IMR-90 (cell line): ENCODE results near the gene CHP1. TPM values are rescaled to one million over a fixed set of nuclear protein-coding genes. Genes with fewer than 3 reads are reported as not detected.

Experiments used
- ATAC-seq: fragments of 200-7000 bp; cut with Tn5 transposase; 2 replicates; pipeline ENCODE4 v1.9.1; 2020; ENCODE audit warnings: low read depth, mild to moderate bottlenecking, moderate library complexity
- BruUV-seq: library from RNA; stranded (reverse); fragments of 400-500 nt; replicated peaks from 2 replicates; lab custom pipeline; 2021; lab: Mats Ljungman, UMichigan
- CTCF ChIA-PET: fragments of 300-600 bp; formaldehyde crosslinking; extraction: SDS; loops from one replicate; lab custom pipeline; 2021; ENCODE audit warnings: antibody characterized with exemption; lab: Yijun Ruan, JAX
- POLR2A ChIA-PET: fragments of 300-600 bp; sonication (Branson Sonifier 250); formaldehyde crosslinking; loops from one replicate; lab custom pipeline; 2022; ENCODE audit warnings: antibody characterized with exemption; ENCODE audit not compliant: unreplicated experiment; lab: Charles Lee
- DNase-seq: peaks from one replicate; pipeline ENCODE4 v3.0.0; 2013
- H2AFZ ChIP-seq: replicated peaks from 2 replicates; pipeline ENCODE3; 2013; ENCODE audit warnings: low read length, mild to moderate bottlenecking; ENCODE audit not compliant: poor library complexity
- H2AK5ac ChIP-seq: 2 replicates; pipeline ENCODE4 v1.6.1; 2013; ENCODE audit warnings: low read depth, low read length, inconsistent platforms
- H2AK9ac ChIP-seq: replicated peaks from 2 replicates; pipeline ENCODE3; 2013; ENCODE audit warnings: mild to moderate bottlenecking, low read depth, low read length, moderate library complexity; ENCODE audit not compliant: poor library complexity
- H2BK120ac ChIP-seq: 2 replicates; pipeline ENCODE4 v1.6.1; 2013; ENCODE audit warnings: low read depth, low read length, inconsistent platforms
- H2BK15ac ChIP-seq: 3 replicates; pipeline ENCODE4 v1.6.1; 2013; ENCODE audit warnings: low read depth, low read length, inconsistent platforms
- H2BK20ac ChIP-seq: 2 replicates; pipeline ENCODE4 v1.6.1; 2013; ENCODE audit warnings: low read depth, mild to moderate bottlenecking, inconsistent platforms, low read length, moderate library complexity
- H2BK5ac ChIP-seq: 2 replicates; pipeline ENCODE4 v1.6.1; 2013; ENCODE audit warnings: mild to moderate bottlenecking, low read depth, low read length, inconsistent platforms; ENCODE audit not compliant: poor library complexity, severe bottlenecking
- H3K14ac ChIP-seq: replicated peaks from 2 replicates; pipeline ENCODE4 v1.6.1; 2013; ENCODE audit warnings: low read depth, low read length, inconsistent platforms
- H3K18ac ChIP-seq: 2 replicates; pipeline ENCODE4 v1.6.1; 2013; ENCODE audit warnings: low read depth, low read length, control low read depth
- H3K23ac ChIP-seq: 2 replicates; pipeline ENCODE4 v1.6.1; 2013; ENCODE audit warnings: low read depth, low read length, inconsistent platforms
- H3K27ac ChIP-seq: 2 replicates; pipeline ENCODE4 v1.5.1; 2013; ENCODE audit warnings: mild to moderate bottlenecking, control low read depth, low read length; ENCODE audit not compliant: insufficient read depth
- H3K27me3 ChIP-seq: 2 replicates; pipeline ENCODE4 v1.6.1; 2013; ENCODE audit warnings: low read length; ENCODE audit not compliant: control insufficient read depth, insufficient read depth
- H3K36me3 ChIP-seq: 2 replicates; pipeline ENCODE4 v1.6.1; 2013; ENCODE audit warnings: low read length, mixed read lengths; ENCODE audit not compliant: control insufficient read depth, insufficient read depth
- H3K4ac ChIP-seq: 2 replicates; pipeline ENCODE4 v1.6.1; 2013; ENCODE audit warnings: low read depth, low read length, inconsistent platforms
- H3K4me1 ChIP-seq: 2 replicates; pipeline ENCODE4 v1.6.1; 2013; ENCODE audit warnings: low read length, mixed read lengths; ENCODE audit not compliant: control insufficient read depth, insufficient read depth
- H3K4me2 ChIP-seq: 2 replicates; pipeline ENCODE4 v1.6.1; 2013; ENCODE audit warnings: low read depth, mild to moderate bottlenecking, control low read depth, low read length, moderate library complexity
- H3K4me3 ChIP-seq: 2 replicates; pipeline ENCODE4 v1.5.1; 2013; ENCODE audit warnings: low read depth, mild to moderate bottlenecking, control low read depth, low read length, moderate library complexity; ENCODE audit not compliant: insufficient read depth
- H3K56ac ChIP-seq: 2 replicates; pipeline ENCODE4 v1.6.1; 2013; ENCODE audit warnings: low read length, inconsistent platforms; ENCODE audit not compliant: insufficient read depth; ENCODE audit errors: extremely low read depth
- H3K79me1 ChIP-seq, 2 experiments: 2 replicates each; pipeline ENCODE4 v1.6.1; 2013; ENCODE audit warnings: low read length in 2 of 2, inconsistent platforms in 1 of 2, low read depth in 1 of 2
- H3K9ac ChIP-seq: 2 replicates; pipeline ENCODE4 v1.6.1; 2013; ENCODE audit warnings: low read depth, low read length, control low read depth
- H3K9me1 ChIP-seq: 2 replicates; pipeline ENCODE4 v1.6.1; 2013; ENCODE audit warnings: low read length, inconsistent platforms; ENCODE audit not compliant: insufficient read depth
- H3K9me3 ChIP-seq: 2 replicates; pipeline ENCODE4 v1.6.1; 2013; ENCODE audit warnings: low read length; ENCODE audit not compliant: control insufficient read depth, insufficient read depth
- H4K20me1 ChIP-seq: 2 replicates; pipeline ENCODE4 v1.6.1; 2013; ENCODE audit warnings: low read length, inconsistent platforms; ENCODE audit not compliant: insufficient read depth
- H4K5ac ChIP-seq: 2 replicates; pipeline ENCODE4 v1.6.1; 2013; ENCODE audit warnings: mild to moderate bottlenecking, low read depth, low read length, control low read depth
- H4K8ac ChIP-seq, 2 experiments: 2 replicates each; pipeline ENCODE4 v1.6.1; 2013; ENCODE audit warnings: low read depth in 2 of 2, low read length in 2 of 2, control low read depth in 1 of 2, inconsistent platforms in 1 of 2
- H4K91ac ChIP-seq: 2 replicates; pipeline ENCODE4 v1.6.1; 2013; ENCODE audit warnings: low read depth, low read length, inconsistent platforms; ENCODE audit not compliant: insufficient read depth
- CEBPB ChIP-seq: IDR thresholded peaks from 2 replicates; pipeline ENCODE4 v1.6.1; 2012; ENCODE audit warnings: low read depth, low read length, improper control_type of control experiment
- CHD1 ChIP-seq: IDR thresholded peaks from 2 replicates; pipeline ENCODE4 v1.6.1; 2012; ENCODE audit warnings: low read depth, low read length, improper control_type of control experiment
- CTCF ChIP-seq: conservative IDR thresholded peaks from 2 replicates; pipeline ENCODE4 v1.5.1; 2012; ENCODE audit warnings: mild to moderate bottlenecking, low read depth, low read length, improper control_type of control experiment
- FOS ChIP-seq: fragments of 150-350 bp; IDR thresholded peaks from 2 replicates; pipeline ENCODE4 v1.6.1; 2016; ENCODE audit warnings: low read depth, low read length
- MAFK ChIP-seq: IDR thresholded peaks from 2 replicates; pipeline ENCODE4 v1.6.1; 2012; ENCODE audit warnings: low read depth, low read length, improper control_type of control experiment
- MAZ ChIP-seq: IDR thresholded peaks from 2 replicates; pipeline ENCODE4 v1.6.1; 2012; ENCODE audit warnings: low read depth, mild to moderate bottlenecking, low read length, improper control_type of control experiment, moderate library complexity, borderline replicate concordance
- MXI1 ChIP-seq: IDR thresholded peaks from 2 replicates; pipeline ENCODE4 v1.6.1; 2012; ENCODE audit warnings: low read depth, mild to moderate bottlenecking, low read length, moderate library complexity, borderline replicate concordance
- POLR2A ChIP-seq: IDR thresholded peaks from 2 replicates; pipeline ENCODE4 v1.6.1; 2012; ENCODE audit warnings: mild to moderate bottlenecking, low read depth, low read length
- RCOR1 ChIP-seq: IDR thresholded peaks from 2 replicates; pipeline ENCODE4 v1.6.1; 2012; ENCODE audit warnings: mild to moderate bottlenecking, low read length, improper control_type of control experiment; ENCODE audit not compliant: insufficient replicate concordance
- RFX5 ChIP-seq: IDR thresholded peaks from 2 replicates; pipeline ENCODE4 v1.8.0; 2012; ENCODE audit warnings: low read depth, mild to moderate bottlenecking, low read length, moderate library complexity
- USF2 ChIP-seq: fragments of 150-350 bp; IDR thresholded peaks from 2 replicates; pipeline ENCODE4 v1.6.1; 2017; ENCODE audit warnings: mild to moderate bottlenecking, antibody characterized with exemption, low read length, low read depth
- WGBS, 2 experiments: methylation state at CpG; one replicate each; pipeline versions ENCODE4 v1.1.5 to v1.1.7; 2013; ENCODE audit warnings: missing lambda C conversion rate in 2 of 2; ENCODE audit not compliant: insufficient read length in 1 of 2; ENCODE audit errors: extremely low coverage in 2 of 2; 5-methylcytosine and 5-hydroxymethylcytosine counted together
- dilution Hi-C: fragments of 300-500 bp; cut with HindIII; formaldehyde crosslinking; loops from one replicate; pipeline ENCODE4 v1.14.3; 2018; ENCODE audit warnings: low sequenced_read_pairs; ENCODE audit not compliant: unreplicated experiment
- in situ Hi-C: fragments of 300-500 bp; cut with MboI; formaldehyde crosslinking; loops from 3 replicates; pipeline ENCODE4 v1.14.3; 2019; ENCODE audit warnings: low sequenced_read_pairs, inconsistent platforms, mixed read lengths
- intact Hi-C: fragments of 100-400 bp; cut with micrococcal nuclease; formaldehyde crosslinking; loops from 2 replicates; pipeline ENCODE4 v1.10.0; 2022
- polyA plus RNA-seq, 3 experiments: library from polyadenylated mRNA; depleted of rRNA; stranded (reverse); fragments of >200 nt; gene quantifications; 2 replicates each; pipeline ENCODE4 v1.2.3, GENCODE V29; 2012; ENCODE audit warnings: low replicate concordance in 1 of 3
- total RNA-seq: library from RNA; depleted of rRNA; stranded (reverse); fragments of >200 nt; gene quantifications from 2 replicates; pipeline ENCODE4 v1.2.3, GENCODE V29; 2012

The CHP1 gene
- total and polyA plus RNA-seq, 2 of the 4 experiments (the other 2 are of a cell fraction), result 39.2 to 96.1 TPM

- Histone ChIP-seq H2AK5ac (no peak overlapping the region; the same call in 1 of the 2 replicates), H3K23ac (peak overlapping the region; percentile 38; the same call in 1 of the 2 replicates), H2BK15ac (no peak overlapping the region), H3K4me3 (peak overlapping the region; percentile 81), H3K56ac (no peak overlapping the region), H3K27ac (no peak overlapping the region; the same call in 1 of the 2 replicates), H3K14ac (no peak overlapping the region), H3K9ac (peak overlapping the region; percentile 85), H2BK20ac (no peak overlapping the region), H3K18ac (no peak overlapping the region), H4K20me1 (peaks cover 6% of the 10 kb centered on the region; the same call in 1 of the 2 replicates), H2AFZ (no peak overlapping the region), H3K36me3 (peaks cover 18% of the 10 kb centered on the region), H3K27me3 (no peaks in the 10 kb centered on the region), H3K4ac (no peak overlapping the region), H2BK120ac (no peak overlapping the region), H3K4me1 (peaks cover 6% of the 10 kb centered on the region), H2AK9ac (no peak overlapping the region), H3K79me1 (peaks cover 19 to 49% of the 10 kb centered on the region in 2 experiments), H3K9me3 (no peaks in the 10 kb centered on the region), H2BK5ac (no peak overlapping the region), H4K8ac (no peak overlapping the region), H4K5ac (no peak overlapping the region), H3K9me1 (peaks cover 5% of the 10 kb centered on the region), H4K91ac (no peak overlapping the region), H3K4me2 (peak overlapping the region; percentile 68)
- BruUV-seq, result no TSS peak
- ChIA-PET CTCF (interaction anchor here (0.6 kb wide), 1 partner anchor 542 kb away, joined by 7 read pairs; no protein-coding TSS in a partner anchor), POLR2A (no interaction called here)
- ATAC-seq (no peak), DNase-seq (no peak)
- intact Hi-C loops (no loop called here), dilution Hi-C loops (no loop called here), in situ Hi-C loops (no loop called here)
- TF ChIP-seq MXI1, result no peak
- no peak for TF ChIP-seq CHD1
- TF ChIP-seq CEBPB, result no peak
- no peak for TF ChIP-seq MAFK
- no peak for TF ChIP-seq FOS
- TF ChIP-seq MAZ, result no peak
- no peak for TF ChIP-seq RCOR1
- no peak for TF ChIP-seq USF2
- no peak for TF ChIP-seq RFX5
- no peak for TF ChIP-seq CTCF
- no peak for TF ChIP-seq POLR2A
- WGBS, 2 experiments, result 17% methylated on average over 2 of the region's 7 CpGs; no CpG with 5 or more reads in 1 of the 2 experiments
Measured at GRCh38 chr15:41285285-41285684, 54.2 kb downstream of the CHP1 start.
